ENCODE data around the gene ARHGEF33.

The ARHGEF33 gene

DNA sequence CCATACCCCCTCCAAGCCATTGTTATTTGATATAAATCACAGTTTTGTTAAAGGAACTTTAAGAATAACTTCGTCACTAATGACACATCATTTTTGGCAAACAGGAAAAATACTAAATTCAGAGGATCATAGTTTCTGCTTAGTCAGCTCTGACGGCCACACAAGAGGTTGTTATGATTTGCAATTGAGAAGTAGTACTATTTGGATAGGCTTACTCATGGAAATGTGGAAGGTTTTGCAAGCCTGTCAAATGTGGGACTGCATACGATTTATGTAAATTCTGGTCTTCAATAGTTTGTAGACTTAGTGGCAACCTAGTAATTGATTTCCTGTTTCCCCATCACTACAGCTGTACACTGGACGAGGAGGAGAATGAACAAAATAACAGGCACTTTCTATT is 108.1 kb downstream of the ARHGEF33 start:
- peak; percentile 7 for DNase-seq (ENCODE audit: low read depth)
- no peak for TF ChIP-seq POLR2A (IDR thresholded peaks at IDR 0.05; ENCODE audit: extremely low read depth, insufficient read length)
- TF ChIP-seq MYC (IDR thresholded peaks at IDR 0.05; ENCODE audit: low read depth, low read length) = no peak
- TF ChIP-seq, protein P1, sequence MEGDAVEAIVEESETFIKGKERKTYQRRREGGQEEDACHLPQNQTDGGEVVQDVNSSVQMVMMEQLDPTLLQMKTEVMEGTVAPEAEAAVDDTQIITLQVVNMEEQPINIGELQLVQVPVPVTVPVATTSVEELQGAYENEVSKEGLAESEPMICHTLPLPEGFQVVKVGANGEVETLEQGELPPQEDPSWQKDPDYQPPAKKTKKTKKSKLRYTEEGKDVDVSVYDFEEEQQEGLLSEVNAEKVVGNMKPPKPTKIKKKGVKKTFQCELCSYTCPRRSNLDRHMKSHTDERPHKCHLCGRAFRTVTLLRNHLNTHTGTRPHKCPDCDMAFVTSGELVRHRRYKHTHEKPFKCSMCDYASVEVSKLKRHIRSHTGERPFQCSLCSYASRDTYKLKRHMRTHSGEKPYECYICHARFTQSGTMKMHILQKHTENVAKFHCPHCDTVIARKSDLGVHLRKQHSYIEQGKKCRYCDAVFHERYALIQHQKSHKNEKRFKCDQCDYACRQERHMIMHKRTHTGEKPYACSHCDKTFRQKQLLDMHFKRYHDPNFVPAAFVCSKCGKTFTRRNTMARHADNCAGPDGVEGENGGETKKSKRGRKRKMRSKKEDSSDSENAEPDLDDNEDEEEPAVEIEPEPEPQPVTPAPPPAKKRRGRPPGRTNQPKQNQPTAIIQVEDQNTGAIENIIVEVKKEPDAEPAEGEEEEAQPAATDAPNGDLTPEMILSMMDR (IDR thresholded peaks at IDR 0.05; ENCODE audit: low read depth, low read length) = no peak
- no peak for TF ChIP-seq MAX (IDR thresholded peaks at IDR 0.05; ENCODE audit: low read depth, low read length)
- H3K4me3 ChIP-seq (ENCODE audit: low read depth, low read length) = no peak overlapping the region

GRCh38 chr2:39000552-39000951 is 110.9 kb downstream of the ARHGEF33 start:
- no peak for DNase-seq (ENCODE audit: low read depth)
- TF ChIP-seq MYC (IDR thresholded peaks at IDR 0.05; ENCODE audit: low read depth, low read length) (no peak), MAX (IDR thresholded peaks at IDR 0.05; ENCODE audit: low read depth, low read length) (no peak), POLR2A (IDR thresholded peaks at IDR 0.05; ENCODE audit: extremely low read depth, insufficient read length) (no peak)
- TF ChIP-seq, protein P1 (IDR thresholded peaks at IDR 0.05; ENCODE audit: low read depth, low read length) = no peak
- H3K4me3 ChIP-seq (ENCODE audit: low read depth, low read length) = no peak overlapping the region

GRCh38 chr2:39007875-39008504 is 118.3 kb downstream of the ARHGEF33 start:
- no peak overlapping the region for H3K4me3 ChIP-seq (ENCODE audit: low read depth, low read length)
- DNase-seq (ENCODE audit: low read depth) = no peak
- TF ChIP-seq MYC (IDR thresholded peaks at IDR 0.05; ENCODE audit: low read depth, low read length) (no peak), POLR2A (IDR thresholded peaks at IDR 0.05; ENCODE audit: extremely low read depth, insufficient read length) (no peak), MAX (IDR thresholded peaks at IDR 0.05; ENCODE audit: low read depth, low read length) (no peak)
- TF ChIP-seq, protein P1 (IDR thresholded peaks at IDR 0.05; ENCODE audit: low read depth, low read length) = no peak

- no peak for DNase-seq (ENCODE audit: low read depth)
- H3K4me3 ChIP-seq (ENCODE audit: low read depth, low read length) = no peak overlapping the region
- TF ChIP-seq, protein P1 (IDR thresholded peaks at IDR 0.05; ENCODE audit: low read depth, low read length) = no peak
- TF ChIP-seq MYC (IDR thresholded peaks at IDR 0.05; ENCODE audit: low read depth, low read length) (no peak), POLR2A (IDR thresholded peaks at IDR 0.05; ENCODE audit: extremely low read depth, insufficient read length) (no peak), MAX (IDR thresholded peaks at IDR 0.05; ENCODE audit: low read depth, low read length) (no peak)
Measured at GRCh38 chr2:39008665-39009064, 119.0 kb downstream of the ARHGEF33 start.

DNA sequence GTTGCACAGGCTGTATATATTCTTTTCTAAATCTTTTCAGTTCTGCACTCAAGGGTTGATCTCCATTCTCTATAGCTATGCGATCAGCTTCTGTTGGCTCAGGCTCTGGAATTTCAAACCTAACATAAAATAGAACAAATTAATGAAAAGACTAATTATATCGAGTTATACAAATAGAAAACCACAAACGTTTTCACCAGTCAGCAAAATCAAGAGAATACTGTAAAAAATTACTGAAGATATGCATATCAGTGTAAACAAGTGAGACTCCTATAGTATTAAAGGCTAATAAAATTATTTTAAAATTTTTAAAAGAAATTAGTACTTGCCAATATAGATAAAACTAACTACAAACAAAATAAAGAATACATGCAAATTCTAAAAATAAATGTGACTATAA is 124.2 kb downstream of the ARHGEF33 start:
- no peak for DNase-seq (ENCODE audit: low read depth)
- TF ChIP-seq POLR2A (IDR thresholded peaks at IDR 0.05; ENCODE audit: extremely low read depth, insufficient read length) (no peak), MYC (IDR thresholded peaks at IDR 0.05; ENCODE audit: low read depth, low read length) (no peak), MAX (IDR thresholded peaks at IDR 0.05; ENCODE audit: low read depth, low read length) (no peak)
- TF ChIP-seq, protein P1 (IDR thresholded peaks at IDR 0.05; ENCODE audit: low read depth, low read length) = no peak
- H3K4me3 ChIP-seq (ENCODE audit: low read depth, low read length) = no peak overlapping the region
